Measurements from ENCODE around the gene CPNE8.

- no peak for TF ChIP-seq RAD21 (conservative IDR thresholded peaks at IDR 0.05)
- no peak for TF ChIP-seq EP300 (conservative IDR thresholded peaks at IDR 0.05; ENCODE audit: poor library complexity, severe bottlenecking)
- TF ChIP-seq TAF1 (IDR thresholded peaks at IDR 0.05; ENCODE audit: low read depth): no peak
- no peak for TF ChIP-seq CTCF (IDR thresholded peaks at IDR 0.05; ENCODE audit: poor library complexity, severe bottlenecking)
- no peak for TF ChIP-seq SMC3 (conservative IDR thresholded peaks at IDR 0.05; ENCODE audit: poor library complexity)
Observed at GRCh38 chr12:38732761-38733160, 172.6 kb downstream of the CPNE8 start.

All from neural cell (in vitro differentiated cells).